GM18868 (cell line): ENCODE results near the gene OR7C1.
"Not testable (repeated sequence)": the region's sequence is repeated elsewhere in the genome, so short reads cannot be mapped to it uniquely, and the experiment has no call there.

Experiments
- ATAC-seq: cut with Tn5 transposase; IDR thresholded peaks from one replicate; pipeline ENCODE4 v1.9.1; 2021; ENCODE audit warnings: mild to moderate bottlenecking, moderate library complexity; ENCODE audit not compliant: unreplicated experiment

Gene OR7C1

DNA sequence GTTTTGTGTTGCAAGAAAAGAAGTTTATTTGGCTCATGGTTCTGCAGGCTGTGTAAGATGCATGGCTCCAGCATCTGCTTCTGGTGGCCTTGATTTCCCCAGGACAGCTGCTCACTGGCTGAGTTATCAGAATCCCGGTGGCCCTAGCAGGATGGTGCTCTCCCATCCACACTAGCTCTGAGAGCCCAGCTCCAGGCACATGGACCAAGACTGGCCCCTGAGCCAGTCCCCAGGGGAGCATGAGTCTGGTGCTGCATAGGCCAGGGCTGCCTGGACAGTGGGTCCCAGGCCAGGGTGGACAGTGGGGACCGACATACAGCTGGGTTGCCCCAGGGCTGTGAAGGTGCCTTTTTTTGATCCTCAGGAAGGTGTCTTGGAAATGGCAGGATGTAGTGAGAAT lies 67.0 kb downstream of the OR7C1 start:
- no peak for ATAC-seq

DNA sequence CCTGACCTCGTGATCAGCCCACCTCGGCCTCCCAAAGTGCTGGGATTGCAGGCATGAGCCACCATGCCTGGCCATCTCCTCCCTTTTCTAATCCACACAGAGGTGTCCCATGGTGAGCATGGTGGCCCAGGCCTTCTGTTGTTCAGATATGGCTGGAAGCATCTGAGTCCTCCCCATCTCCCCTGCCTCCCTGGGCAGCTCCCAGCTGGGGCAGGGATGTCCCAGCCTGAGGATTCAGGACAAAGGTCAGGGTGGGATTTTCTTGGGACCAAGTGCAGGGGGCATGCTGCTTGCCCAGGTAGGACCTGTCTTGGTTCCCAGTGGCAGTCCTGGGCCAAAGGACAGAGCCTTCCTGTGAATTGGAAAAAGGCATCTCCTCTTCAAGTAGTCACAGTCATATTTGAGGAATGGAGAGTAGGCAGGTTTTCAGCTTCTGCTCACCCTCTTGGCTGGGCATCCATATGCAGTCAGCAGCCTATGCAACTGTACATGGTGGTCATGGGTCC lies 67.5 kb downstream of the OR7C1 start:
- ATAC-seq = no peak

DNA sequence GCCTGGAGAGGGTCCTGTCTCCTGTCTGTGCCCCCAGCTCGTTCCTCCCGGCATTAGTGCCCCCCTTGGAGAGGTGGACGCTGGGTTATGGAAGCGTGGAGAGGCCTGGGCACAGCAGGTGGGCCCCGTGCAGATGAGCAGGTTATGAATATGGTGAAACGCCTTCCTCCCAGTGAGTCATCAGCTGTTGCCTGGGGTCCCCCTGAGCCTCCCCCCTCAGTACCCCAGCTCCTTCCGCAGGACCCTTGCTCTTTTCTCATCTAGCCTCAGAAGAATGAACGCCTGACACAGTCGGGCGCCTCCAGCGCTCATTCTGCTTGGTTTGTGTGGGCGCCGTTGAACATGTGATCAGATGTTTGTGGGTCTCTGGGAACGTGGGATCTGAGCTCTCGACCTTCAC lies 69.1 kb downstream of the OR7C1 start:
- ATAC-seq = not testable (repeated sequence)

DNA sequence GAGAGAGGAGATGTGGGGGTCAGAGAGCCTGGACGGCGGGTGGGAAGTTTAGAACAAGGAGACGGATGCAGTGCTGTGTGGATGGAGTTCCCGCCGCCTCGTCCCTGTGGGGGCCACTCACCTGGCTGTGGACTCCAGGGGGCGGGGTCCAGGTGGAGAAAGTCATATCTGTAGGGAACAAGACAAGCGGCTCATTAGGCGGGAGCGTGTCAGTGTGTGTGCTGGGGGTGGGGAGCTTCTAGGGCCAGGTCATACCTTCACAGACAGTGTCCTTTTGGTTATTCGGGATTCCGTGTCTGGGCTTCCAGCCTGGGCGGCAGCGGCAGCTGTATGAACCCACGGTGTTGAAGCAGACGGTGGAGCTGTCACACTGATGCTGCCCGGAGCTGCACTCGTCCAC lies 69.6 kb downstream of the OR7C1 start:
- not testable (repeated sequence) for ATAC-seq

DNA sequence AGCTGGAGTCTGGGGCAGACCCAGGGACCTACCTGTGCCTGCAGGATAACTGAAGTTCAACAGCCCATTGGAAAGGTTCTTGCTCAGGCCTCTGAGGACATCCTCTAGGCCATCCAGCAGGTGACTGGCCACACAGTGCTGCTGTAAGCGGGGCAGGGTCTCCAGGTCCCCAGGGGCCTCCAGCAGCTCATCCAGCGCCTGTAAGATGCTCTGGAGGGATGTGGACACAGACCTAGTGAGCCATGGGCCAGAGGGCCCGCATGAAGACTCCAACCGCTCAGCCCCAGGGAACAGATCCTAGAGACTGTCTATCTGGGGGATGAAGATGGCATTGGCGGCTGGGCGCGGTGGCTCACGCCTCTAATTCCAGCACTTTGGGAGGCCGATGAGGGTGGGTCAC lies 70.6 kb downstream of the OR7C1 start:
- ATAC-seq = no peak

DNA sequence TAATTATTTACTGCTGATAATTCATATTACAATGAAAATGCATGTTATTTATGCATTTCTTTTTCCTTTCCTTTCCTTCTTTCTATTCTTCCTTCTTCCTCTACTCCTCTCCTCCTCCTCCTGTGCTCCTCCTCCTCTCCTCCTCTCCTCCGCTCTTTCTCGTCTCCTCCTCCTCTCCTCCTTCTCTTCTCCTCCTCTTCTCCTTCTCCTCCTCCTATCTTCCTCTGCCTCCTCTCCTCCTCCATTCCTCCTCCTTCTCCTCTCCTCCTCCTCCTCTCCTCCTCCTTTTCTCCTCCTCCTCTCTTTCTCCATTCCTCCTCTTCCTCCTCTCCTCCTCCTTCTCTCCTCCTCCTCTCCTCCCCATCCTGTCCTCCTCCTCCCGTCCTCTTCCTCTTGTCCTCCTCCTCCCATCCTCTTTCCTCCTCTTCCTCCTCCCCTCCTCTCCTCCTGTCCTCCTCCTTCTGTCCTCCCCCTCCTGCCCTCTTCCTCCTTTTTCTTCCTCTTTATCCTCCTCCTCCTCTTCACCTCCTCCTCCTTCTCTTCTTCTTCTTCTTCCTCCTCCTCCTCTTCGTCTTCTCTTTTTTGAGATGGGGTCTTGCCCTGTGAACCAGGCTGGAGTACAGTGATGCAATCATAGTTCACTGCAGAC lies 71.4 kb downstream of the OR7C1 start:
- no peak for ATAC-seq

DNA sequence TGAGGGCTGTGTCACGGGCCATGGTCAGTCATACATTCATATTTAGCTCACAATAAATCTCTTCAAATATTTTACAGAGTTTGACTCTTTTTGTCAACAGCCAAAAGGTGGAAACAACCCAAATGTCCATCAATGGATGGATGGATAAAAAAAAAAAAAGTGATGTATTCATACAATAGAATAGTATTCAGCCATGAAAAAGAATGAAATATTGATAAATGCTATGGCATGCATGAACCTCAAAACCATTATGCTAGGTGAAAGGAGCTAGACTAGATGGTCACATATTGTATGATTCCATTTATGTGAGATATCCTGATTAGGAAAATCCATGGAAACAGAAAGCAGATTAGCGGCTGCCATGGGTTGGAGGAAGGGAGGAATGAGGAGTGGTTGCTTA lies 72.9 kb downstream of the OR7C1 start:
- no peak for ATAC-seq

DNA sequence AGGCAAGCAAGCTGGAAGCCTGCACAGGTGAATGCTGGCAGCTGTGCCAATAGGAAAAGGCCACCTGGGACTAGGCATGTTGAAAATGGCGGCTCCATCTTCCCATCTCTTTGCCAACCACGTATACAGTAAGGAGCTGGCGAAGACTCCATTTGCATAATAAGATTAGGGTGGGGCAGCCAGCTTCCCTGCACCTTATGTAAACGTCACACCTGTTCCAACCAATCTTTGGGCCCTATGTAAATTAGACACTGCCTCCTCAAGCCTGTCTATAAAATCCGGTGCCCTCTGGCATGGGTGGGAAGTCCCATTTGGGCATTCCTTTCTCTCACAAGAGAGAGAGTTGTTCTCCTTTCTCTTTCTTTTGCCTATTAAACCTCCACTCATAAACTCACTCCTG lies 73.4 kb downstream of the OR7C1 start:
- no peak for ATAC-seq

DNA sequence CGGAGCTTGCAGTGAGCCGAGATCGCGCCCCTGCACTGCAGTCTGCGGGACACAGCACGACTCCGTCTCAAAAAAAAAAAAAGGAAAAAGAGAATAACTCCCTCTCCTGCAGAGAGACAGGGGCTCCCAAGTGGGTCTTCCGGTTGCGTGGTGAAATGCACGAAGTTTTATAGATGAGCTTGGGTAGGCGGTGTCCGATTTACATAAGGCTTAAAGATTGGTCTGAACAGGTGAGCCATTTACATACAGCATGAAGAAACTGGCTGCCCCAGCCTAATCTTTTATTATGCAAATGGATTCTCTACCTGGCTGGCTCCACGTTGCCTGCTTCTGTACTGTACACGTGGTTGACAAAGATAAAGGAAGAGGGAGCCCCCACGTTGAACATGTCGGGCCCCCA lies 76.2 kb downstream of the OR7C1 start:
- ATAC-seq = no peak

DNA sequence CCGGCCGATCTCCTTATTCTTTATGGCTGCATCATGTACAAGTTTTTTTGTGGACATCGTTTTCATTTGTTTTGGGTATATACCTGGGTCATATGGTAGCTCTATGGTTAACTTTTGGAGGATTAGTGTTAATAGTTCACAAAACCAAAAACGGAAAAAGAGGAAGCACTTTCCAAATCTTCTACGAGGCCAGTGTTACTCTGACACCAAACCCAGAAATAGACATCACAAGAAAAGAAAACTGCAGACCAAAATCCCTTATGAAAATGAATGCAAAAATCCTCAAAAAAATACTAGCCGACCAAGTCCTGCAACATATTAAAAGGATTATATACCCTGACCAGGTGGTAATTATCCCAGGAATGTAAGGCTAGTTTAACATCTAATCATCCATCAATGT lies 86.4 kb downstream of the OR7C1 start:
- no peak for ATAC-seq
